Stimulated activated CD8-positive, alpha-beta memory T cell treated with anti-CD3 and anti-CD28 coated beads, Interleukin-4, amount 100 ng/mL, for 48 hours (primary cell): Measurements from ENCODE around the gene DOK6.
"Not testable (repeated sequence)": the region's sequence is repeated elsewhere in the genome, so short reads cannot be mapped to it uniquely, and the experiment has no call there.

Source experiments
- DNase-seq: peaks from one replicate; pipeline ENCODE4 v3.0.0-alpha.2; 2020

The DOK6 gene

DNA sequence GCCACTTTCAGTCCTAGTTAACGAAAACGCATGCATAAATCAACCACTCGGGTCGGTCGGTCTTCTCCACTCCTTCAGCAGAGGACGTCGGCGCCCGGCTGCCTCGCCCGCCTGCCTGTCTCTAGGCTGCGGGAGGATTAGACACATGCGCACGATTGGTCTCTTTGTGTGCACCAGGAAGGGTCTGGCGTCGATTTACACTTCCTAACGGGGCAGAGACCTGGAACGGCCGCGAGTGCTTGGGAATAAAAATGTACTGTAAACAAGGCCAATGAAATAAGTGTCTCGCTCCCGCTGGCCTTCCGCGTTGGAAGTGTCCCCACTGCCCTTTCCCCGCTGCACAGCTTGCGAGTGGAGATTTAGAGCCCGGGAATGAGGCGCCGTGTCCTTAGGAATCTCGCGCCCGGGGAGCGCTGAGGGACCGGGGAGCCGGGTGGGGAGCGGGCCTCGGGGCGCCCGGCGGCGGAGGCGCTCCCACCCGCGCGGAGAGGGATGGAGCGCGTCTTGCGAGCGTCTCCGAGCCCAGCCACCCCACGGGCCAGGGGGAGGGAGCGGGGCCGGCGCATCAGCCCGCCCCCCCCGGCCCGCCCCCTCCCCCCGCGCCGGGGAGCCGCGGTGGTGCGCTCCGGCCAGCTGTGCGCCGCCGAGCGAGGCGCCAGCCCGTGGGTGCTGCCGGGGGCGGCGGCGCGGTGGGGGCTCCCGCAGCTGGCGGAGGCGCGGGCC is at the start of gene DOK6:
DOK6 (plus strand) TSS at position 636 of the 723 bp plus-strand sequence.
- no peak for DNase-seq

DNA sequence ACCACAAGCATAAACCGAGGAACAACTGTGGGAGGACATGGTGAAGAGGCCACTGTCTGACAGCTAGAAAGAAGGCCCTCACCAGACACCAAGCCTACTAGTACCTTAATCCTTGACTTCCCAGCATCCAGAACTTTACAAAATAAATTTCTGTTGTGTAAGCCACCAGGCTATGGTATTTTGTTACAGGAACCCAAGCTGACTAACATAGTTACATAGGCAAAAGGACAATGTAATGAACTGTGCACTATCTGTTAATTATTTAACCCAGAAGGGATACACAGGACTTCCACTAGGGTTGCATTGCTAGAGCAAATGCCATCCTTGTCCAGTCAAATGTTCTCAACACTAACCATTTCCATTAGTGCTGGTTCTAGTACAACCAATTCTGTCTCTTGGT is 47.7 kb upstream of the DOK6 start:
- no peak for DNase-seq

DNA sequence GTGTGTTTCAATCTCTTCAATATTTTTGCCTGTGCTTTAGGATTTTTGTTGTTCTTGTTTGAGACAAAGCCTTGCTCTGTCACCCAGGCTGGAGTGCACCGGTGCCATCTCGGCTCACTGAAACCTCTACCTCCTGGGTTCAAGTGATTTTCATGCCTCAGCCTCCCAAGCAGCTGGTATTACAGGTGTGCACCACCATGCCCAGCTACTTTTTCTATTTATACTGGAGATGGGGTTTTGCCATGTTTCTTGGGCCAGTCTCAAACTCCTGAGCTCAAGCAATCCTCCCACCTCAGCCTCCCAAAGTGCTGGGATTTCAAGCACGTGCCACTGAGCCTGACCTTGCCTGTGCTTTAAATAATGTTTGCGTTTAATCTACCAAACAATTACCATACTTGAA is 43.1 kb upstream of the DOK6 start:
- no peak for DNase-seq

DNA sequence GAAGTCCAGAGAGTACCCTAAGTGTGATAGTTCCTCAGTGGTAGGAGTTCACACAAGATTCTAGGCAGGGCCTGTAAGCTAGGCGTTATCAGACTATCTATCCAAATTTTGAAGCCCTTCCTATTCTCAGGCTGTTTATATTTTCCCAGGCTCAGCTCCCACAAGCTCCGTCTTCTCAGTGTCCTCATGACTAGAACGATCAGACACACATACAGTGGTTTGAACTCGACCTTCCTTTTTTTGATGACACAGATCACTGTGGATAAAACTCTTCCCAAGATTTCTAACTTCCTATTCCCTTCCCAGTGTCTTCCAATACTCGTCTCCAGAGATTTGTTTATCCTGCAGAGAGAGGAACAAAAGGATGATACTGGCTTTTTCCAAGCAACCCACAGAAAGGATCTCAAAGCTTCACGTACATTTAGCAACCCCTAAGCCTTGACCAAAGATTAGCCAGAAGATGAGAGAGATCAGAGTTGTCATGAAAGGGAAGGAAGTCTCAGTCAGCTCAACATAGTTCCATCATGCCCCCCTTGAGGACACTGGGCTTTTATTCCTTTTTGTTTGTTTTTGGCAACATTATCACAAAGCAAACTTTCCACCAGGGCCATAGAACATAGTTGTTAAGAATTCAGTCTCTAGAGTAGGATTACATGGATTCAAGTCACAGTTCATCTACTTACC is 42.3 kb upstream of the DOK6 start:
- DNase-seq = no peak

DNA sequence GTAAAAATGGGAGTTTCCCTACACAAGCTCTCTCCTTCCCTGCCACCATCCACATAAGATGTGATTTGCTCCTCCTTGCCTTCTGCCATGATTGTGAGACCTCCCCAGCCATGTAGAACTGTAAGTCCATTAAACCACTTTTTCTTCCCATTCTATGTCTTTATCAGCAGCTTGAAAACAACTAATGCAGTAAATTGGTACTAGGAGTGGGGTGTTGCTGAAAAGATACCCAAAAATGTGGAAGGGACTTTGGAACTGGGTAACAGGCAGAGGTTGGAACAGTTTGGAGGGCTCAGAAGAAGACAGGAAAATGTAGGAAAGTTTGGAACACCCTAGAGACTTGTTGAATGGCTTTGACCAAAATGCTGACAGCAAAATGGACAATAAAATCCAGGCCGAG is 40.9 kb upstream of the DOK6 start:
- not testable (repeated sequence) for DNase-seq

DNA sequence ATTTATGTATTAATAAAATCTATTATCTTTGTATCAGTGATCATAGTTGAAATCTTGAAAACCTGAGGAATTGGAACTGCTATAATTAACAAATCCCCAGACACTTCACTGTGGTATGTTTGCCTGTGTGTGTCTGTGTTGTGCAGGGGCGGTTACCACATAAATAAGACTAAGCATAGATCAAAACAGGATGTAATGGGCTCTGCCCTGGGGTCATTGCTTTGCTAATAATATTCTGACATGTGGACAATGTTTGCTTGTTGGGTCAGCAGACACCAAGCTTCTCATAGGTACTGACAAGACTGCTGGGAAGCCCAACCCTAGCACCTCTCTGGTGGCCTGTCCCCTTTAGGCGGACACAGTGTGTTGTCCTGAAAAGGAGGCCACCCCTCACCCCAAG is 35.8 kb upstream of the DOK6 start:
- no peak for DNase-seq

DNA sequence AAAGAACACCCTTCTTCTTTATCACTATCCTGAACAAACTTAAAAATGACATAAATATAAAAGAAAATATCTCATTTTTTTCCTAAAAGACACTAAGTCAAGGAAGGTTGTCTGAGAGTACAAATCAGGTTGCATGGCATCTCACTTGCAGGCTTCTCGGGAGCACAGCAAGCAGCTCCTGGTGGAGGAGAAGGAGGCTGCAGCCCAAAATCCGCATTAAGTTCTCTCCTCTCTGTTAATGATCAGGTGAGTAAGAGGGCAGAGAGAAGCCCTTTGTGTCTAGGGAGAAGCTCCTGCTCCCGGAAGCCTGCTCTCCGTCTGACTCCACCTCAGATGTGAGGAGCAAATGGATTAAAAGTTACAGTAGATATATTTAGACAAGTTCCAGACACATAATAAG is 35.0 kb upstream of the DOK6 start:
- no peak for DNase-seq

DNA sequence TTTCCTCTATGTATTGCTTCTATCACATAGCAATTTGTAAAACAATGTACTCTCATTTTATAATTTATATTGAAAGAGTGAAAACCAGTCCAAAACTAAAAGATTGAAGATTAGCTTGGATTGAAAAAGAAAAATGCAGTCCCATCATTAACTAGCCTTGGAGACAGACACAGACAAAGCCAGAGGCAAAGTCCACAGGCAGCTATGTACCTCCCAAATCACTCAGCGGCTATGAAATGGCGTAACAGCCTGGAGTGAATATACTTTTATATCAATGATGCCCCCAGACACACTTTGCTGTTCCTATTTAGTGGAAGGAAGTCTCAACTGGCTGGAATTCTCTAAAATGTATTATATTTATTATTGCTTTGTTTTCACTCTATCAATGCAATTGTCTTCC is 33.6 kb upstream of the DOK6 start:
- no peak for DNase-seq

DNA sequence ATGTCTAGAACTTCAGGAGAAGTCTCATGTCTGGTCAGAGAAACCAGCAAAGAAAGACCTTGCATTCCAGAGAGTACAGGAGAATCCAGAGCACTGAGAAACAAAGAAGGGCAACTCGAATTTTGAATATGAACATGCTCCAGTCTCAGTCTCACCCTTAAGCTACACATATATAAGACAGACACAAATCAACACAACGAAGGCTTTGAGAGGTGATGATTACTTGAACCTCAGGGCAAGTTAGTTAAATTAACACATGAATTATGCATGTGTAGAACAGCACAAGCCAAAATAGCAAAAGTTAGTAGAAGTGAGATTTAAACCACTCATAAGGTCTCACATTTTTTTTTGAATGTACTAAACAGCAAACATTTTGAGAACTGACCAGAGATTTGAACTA is 29.0 kb upstream of the DOK6 start:
- no peak for DNase-seq

DNA sequence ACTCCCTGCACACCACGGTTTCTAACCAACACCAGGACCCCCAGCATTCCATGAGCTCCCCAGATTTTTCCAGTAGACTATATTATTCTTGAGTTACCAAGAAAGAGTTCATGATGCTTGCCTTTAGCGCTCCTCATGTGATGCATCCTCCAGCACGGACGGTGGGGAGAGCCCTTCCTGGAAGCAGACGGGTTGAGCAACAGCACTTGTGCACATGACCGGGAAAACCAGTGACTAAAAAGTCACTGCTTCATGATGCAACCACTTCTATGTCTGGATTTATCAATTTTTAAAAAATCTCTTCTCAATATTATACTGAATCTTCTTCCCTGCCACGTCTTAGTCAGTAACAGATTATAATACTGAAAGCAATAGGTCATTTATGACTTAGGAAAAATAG is 20.4 kb upstream of the DOK6 start:
- DNase-seq = no peak

DNA sequence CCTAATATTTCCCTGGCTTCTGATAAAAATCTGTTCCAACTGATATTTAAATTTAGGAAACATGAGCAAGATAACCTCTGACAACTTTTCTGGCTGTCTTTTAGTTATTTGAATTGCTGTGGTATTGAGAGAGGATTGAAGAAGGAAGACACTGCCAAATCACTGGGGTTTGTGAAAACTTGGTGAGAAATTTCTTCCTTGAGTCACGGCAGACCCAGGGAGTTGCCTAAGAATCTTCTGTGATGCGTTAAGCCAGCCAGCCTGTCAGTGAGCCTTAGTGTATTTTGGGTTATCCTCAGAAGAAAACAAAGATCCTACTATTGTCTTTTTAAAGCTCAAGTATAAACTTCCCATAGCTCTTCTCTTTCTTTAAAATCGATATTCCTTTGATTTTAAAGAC is 17.5 kb upstream of the DOK6 start:
- no peak for DNase-seq

DNA sequence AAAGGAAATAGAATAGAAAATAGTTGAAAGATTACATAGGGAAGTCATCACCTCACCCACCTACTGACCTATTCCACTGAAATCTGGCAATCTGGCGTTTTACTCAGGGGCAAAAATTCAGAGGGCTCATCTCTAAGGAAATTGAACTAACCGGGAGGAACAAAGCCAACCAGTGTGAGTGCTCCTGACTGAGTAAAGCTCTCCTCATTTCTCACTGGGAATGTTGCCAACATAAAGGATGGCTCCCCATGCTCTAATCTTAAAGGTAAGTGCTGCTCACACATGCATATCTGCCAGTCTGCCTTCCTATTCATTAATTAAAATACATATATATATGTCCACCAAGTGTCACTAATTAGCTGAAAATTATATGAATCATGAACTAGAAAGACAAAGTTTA is 13.5 kb upstream of the DOK6 start:
- no peak for DNase-seq

DNA sequence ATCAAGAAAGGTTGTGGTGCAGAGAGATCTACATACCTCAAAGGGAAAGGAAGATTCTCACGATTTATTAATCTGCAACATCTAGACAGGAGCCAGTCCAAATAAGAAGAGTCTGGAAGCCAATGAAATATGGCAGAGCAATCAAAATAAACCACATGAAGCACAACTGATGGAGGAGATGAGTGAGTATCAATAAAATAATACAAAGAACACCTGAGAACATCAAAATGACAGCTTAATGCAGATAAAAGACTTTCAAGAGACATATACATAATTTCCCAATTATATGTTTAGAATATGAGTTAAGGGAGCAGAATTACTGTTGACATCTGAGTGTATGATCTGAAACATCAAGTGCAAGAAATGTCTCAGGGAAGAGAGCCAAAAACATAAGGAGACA is 12.5 kb upstream of the DOK6 start:
- no peak for DNase-seq

DNA sequence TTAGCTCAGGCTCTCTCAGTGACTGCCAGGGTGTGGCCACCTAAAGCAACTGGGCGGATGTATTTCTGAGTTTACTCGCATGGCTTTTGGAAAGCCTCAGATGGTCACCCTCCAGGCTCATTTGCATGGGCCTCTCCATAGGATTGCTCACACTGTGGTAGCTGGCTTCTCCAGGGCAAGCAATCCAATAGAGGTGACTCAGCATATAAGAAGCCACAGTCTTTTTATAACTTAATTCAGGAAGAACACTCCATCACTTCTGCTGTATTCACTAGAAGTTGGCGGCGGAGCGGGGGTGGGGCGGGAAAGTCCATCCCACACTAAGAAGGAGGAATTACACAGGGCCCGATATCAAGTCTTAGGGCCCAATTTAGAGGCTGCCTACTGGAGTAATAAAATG is 3.6 kb upstream of the DOK6 start:
- no peak for DNase-seq

DNA sequence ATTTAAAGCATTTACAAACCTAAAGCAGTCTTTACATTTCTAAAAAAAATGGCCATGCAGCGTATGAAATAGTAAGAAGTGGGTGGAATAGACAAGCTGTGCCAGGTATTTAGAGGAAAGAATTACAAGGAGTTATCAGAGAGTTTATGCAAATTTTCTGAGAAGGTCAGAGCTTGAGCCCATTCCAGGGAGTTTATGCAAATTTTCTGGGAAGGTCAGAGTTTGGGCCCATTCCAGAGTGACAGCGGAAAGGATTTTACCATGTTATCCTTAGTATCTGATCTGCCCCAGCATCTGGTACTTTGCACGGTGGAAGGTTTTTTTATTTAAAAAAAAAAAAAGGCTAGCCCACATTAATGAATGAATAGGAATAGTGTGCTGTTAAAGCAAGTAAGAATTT is 1.4 kb upstream of the DOK6 start:
- no peak for DNase-seq

DNA sequence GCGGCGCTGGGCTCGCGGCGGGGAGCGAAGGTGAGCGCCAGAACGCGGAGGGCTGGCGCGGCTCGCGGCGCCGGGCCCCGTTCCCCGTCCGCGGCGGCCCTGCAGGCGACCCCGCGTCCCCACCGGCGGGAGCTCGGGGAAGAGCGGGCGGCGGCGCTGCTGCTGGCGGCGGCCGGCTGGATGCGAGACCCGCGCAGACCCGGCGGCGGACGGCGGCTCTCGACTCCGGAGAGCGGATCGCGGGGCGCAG is 213 bp downstream of the DOK6 start:
- DNase-seq = no peak

DNA sequence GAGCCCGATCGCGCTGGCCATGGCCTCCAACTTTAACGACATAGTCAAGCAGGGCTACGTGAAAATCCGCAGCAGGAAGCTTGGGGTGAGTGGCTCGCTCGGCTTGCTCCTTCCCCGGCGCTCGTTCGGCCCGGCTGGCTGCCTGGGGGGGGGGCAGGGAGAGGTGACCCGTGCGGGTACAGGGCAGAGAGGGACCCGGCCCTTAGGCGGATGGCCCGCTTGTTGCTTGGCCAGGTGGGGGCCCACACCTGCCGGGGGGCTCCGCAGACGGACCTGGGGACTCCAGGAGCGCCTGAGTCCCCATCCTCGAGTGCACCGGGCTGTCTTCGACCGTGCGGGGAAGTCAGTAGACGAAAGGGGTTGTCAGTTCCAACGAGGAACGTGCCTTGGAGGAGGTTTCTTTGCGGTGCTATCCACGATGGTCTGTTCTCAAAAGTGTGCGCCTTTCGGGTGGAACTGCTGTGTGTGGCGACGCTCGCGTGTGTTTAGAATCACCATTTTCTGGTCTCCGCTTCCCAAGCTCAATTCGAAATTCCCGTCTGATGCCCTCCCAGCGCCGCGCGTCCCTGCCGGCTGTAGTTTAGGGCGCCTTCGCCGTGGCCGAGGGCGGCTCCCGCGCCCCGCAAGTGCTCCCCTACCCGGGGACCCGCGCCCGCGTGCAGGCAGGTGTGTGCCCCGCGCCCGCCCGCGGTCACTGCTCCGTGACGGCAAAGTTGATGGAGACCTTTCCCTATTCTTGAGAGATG is 711 bp downstream of the DOK6 start:
- no peak for DNase-seq

DNA sequence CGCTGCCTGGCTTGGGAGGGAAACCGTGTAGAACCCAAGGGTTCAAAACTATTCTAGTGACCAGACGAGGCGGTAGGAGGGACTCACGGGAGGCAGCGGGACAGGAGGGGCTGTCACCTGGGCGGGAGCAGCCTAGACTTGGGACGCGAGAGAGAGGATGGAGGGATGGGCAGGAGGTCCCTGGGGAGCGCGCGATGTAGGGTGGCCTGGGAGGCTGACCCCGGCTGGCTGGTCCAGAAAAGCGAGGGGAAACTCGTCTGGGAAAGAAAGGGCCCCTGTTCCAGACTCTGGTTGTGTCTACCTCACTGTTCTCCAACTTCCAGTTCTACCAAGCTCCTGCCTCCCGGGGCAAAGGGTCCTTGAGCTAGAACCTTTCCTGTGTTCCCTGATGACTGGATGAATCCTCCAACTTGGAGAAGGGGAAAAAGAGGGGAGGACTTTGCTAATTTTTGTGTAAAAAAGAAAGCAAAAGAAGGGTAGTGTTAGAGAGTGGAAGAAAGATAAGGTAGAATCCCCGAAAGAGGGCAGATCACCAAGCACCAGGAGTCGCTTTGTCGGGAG is 1.4 kb downstream of the DOK6 start:
- no peak for DNase-seq

DNA sequence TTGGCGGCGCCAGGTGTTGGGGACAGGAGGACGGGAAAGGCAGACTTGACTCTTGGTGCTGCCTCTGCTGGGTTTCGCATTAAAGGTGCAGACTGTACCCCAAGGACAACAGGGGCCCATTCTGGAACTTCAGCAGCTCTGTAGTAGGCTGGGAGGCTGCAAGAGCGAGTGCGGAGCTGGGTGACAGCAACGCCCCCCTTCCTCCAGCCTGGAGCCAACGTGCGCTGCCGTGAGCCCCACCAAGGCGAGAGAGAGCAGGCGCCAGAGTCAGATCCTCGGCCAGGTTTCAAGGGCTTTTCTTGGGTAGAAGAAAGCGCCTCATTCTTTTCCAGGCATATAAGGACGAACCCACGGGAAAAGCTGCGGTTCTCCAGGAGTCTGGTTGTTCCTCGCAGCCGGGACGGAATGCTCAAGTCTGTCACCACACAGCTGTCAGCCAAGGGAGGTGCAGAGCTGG is 1.9 kb downstream of the DOK6 start:
- no peak for DNase-seq

DNA sequence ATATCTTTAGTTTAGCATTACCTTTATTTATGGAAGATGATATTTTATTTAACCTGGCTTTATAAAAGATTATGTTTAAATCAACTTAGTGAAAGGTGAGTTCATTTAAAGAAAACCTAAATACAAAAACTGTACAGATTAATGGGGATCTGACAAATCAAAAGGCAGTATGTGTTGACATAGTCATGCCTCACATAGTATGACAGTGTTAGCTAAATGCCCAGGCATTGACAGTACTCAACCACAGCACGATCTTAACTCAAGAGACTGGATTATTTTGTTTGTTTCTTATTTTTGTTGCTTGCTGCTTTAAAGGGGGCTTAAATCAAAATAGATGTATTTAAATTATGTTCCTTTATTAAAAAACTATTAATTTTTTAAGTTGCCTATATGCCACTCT is 7.8 kb downstream of the DOK6 start:
- DNase-seq = no peak

DNA sequence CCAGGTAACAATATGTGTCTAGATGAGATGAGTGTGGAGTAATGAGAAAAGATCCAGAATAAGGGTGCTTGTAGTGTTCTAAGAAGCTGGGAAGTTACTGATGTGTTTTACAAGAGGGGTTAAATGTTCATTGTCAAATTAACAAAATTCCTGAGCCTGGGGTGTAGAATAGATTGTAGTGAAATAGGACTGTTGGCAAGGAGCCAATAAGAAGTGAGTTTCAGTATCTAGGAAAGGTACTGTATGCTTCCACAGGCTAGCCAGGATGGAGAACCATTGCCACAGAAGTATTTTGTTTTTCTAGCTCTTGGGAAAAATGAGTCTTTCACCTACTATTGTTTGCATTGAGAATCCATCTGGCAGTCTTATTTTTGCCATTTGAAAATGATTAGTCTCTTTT is 10.5 kb downstream of the DOK6 start:
- DNase-seq = no peak

DNA sequence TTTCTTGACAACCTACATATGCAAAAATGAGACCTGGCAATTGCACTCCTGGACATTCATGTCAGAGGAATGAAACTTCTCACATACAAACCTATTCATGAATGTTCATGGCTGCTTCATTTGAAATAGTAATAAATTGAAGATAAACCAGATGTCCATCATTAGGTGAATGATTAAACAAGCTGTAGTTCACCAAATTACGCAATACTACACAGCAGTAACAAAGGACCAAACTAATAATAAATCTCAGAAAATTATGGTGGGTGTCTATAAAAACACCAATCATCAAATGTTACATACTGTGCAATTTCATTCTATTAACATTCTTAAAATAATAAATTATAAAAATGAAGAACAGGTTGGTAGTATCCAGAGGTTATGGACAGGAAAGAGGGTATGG is 13.5 kb downstream of the DOK6 start:
- no peak for DNase-seq

DNA sequence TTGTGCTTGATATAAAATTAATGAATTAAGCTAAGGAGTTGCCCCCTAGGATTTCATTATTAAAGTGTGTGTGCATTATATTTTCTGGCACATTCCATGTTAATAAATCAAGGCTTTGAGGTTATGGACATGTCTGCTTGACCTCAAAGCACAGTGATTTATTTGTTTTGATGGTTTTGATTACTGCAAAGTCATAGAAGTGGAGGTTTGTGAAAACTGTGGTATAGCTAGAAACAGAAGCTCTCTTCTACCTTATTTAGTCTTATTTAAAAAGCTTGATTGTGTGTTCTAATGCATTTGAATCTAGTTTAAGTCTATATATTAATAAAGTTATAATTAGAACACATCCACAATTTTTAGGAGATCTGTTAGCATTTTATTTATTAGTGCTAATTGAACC is 32.2 kb downstream of the DOK6 start:
- DNase-seq = no peak

DNA sequence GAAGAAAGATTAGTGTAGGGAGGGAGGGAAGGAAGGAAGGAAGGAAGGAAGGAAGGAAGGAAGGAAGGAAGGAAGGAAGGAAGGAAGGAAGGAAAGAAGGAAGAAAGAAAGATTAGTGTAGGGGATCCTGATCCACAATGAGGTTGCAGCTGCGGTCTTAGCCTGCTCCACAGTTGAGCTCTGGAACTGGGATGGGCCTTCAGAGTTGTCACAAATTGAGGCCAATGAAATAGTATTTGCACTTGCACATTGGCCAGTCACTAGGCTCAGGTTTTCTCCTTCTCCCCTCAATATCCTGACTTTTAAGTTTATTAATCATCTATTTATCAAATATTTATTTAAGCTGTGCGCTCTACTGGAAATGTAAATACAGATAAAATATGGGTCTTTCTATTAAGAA is 34.3 kb downstream of the DOK6 start:
- DNase-seq = no peak
